NCI-H69 (cell line): ENCODE data around the gene FAM221A.
"Not testable (repeated sequence)": the region's sequence is repeated elsewhere in the genome, so short reads cannot be mapped to it uniquely, and the experiment has no call there.

ENCODE experiments used
- DNase-seq: peaks from one replicate; lab custom pipeline; 2025; lab: John Stamatoyannopoulos, UW

The FAM221A gene, protein sequence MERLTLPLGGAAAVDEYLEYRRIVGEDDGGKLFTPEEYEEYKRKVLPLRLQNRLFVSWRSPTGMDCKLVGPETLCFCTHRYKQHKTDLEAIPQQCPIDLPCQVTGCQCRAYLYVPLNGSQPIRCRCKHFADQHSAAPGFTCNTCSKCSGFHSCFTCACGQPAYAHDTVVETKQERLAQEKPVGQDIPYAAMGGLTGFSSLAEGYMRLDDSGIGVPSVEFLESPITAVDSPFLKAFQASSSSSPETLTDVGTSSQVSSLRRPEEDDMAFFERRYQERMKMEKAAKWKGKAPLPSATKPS

GRCh38 chr7:23679898-23680413 lies at the start of gene FAM221A:
TSS of gene FAM221A (plus strand) at chr7:23680199. CDS start at chr7:23680219, 20 bp downstream.
- DNase-seq: peak; percentile 95

GRCh38 chr7:23633417-23633816 lies 46.6 kb upstream of the FAM221A start:
- no peak for DNase-seq

DNA sequence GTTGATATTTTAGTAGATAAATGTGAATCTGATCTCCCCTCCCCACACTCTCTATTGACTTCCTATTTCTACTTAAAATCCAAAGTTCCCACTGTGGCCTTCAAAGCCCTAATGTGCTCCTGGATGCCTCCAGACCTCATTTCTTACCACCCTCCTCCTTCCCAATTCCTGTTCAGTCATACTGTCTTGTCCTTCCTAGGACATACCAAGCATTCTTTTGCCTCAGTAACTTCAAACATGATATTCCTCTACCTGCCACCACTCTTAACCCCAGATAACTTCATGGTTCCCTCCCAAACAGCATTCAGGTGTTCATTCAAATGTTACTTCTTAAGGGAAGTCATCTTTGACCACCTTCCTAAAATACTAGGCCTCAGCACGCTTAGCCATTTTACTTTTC lies 34.2 kb upstream of the FAM221A start:
- DNase-seq: no peak

DNA sequence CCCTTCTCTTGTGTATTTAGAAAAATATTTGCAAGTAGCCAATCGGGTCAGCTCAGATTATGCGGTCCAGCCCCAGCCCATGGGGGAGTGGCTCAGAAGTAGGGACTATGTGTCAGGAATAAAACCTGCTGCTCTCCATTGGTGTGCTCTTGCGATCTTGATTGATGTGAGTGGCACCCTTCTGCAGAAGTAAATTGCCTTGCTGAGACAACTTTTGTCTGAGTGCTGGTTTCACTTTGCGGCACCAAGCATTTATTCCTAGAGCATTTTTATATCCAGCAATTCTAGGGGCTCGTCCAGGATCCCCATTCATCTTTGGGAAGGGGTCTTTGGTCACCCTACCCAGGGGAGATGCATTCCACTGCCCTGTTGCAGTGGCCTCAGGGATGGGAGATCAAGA lies 26.1 kb upstream of the FAM221A start:
- DNase-seq: no peak

DNA sequence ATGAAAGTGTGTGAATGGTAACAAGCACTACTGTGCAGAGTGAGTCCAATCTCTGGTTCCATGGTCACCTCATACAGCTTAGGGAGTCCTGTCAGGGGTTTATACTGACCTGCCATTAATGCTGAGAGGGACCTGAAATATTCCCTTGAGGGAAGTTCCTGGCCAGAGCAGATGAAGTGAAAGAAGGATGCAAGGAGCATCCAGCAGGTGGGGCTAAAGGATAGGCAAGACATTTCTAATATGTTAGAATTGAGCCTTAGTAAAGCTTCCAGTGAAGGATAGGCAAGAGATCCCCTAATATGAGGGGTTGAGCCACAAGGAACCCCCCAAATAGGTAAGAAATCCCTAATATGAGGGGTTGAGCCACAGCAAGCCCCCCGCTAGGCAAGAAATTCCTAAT lies 25.5 kb upstream of the FAM221A start:
- DNase-seq: peak; percentile 67

- DNase-seq: no peak
These were observed 24.6 kb upstream of the FAM221A start for GRCh38 chr7:23655433-23655832.

- DNase-seq: no peak
These were observed 21.1 kb upstream of the FAM221A start for GRCh38 chr7:23658831-23659427.

GRCh38 chr7:23661385-23661784 lies 18.6 kb upstream of the FAM221A start:
- no peak for DNase-seq

- peak; percentile 22 for DNase-seq
These were observed 17.6 kb upstream of the FAM221A start for GRCh38 chr7:23662124-23662983.

DNA sequence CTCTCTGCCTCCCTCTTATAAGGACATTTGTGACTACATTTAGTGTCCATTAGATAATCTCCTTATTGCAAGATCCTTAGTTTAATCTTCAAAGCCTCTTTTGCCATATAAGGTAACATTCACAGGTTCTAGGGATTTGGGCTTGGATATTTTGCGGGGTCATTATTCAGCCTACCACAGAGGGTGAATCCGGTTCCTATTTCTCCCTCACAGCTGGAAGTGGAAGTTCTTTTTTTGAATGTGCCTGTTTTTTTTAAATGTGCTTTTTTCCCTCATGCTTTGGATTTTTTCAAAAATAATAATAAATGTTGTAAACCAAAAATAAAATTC lies 17.1 kb upstream of the FAM221A start:
- no peak for DNase-seq

DNA sequence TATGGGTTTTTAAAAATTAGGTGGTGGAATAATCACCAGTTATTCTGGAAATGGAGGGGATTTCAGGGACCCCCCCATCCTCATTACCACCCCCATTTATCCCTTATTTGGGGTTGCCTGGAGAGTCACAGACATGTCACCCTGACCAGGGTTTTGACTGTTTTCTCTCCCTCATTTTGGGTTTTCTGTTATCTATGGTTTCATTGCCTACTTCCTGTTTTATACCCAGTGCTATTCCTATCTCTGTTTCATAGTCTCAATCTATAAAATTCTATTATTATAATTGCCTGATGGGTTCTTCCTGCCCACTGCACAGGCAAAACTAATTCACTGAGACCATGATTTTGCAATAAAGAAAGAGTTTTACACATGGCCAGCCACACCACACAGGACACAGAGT lies 15.9 kb upstream of the FAM221A start:
- DNase-seq: no peak

- DNase-seq: no peak
These were observed 8.0 kb upstream of the FAM221A start for GRCh38 chr7:23672033-23672432.

GRCh38 chr7:23680414-23681405 lies 711 bp downstream of the FAM221A start:
- DNase-seq: peak; percentile 95

- DNase-seq: not testable (repeated sequence)
These were observed 4.0 kb downstream of the FAM221A start for GRCh38 chr7:23684041-23684440.

DNA sequence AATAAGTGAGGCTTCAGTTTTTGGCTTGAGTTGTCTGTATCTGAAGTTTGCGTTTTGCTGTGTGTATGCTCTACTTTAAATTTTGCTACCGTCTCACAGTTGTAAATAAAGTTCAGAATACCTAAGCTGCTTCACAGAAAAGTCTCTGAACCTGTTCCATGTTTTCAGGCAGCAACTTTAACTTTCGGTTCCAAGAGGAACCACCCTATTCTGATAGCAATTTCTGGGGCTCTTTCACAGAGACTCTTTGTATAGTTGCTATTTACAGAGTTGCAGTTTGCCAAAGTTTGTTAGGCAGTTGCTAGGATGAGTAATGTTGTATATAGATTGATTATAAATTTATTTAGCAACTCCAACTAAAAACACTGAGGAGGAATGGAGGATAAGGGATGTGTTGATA lies 5.7 kb downstream of the FAM221A start:
- no peak for DNase-seq

DNA sequence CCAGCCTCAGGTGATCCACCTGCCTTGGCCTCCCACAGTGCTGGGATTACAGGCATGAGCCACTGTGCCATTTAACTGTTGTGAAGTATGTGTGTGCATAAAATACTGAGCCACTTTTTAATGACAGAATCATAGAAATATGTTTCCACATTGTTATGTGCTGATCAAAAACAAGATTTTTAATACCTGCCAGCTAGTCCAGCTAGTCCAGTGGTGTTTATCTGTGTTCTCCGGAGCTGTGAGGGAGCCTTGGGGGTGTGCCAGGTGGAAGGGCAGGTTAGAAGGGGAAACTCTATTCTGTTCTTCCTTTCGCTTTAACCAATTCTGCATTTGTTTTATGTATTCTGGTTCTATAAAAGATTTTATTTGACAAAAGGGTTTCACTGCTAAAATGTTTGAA lies 7.0 kb downstream of the FAM221A start:
- DNase-seq: no peak

DNA sequence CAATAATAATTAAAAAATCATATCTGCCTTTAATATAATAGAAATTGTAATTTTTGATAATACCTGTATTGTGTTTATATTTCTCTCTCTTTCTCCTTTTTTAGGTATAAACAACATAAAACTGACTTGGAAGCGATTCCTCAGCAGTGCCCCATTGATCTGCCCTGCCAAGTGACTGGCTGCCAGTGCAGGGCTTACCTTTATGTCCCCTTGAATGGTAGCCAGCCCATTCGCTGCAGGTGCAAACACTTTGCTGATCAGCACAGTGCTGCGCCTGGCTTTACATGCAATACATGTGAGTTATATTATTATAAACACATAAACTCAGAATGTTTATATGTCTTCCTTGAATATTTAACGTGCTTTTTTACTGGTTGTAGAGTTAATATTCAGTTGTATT lies 9.2 kb downstream of the FAM221A start:
- no peak for DNase-seq

GRCh38 chr7:23691320-23691719 lies 11.3 kb downstream of the FAM221A start:
- DNase-seq: no peak

DNA sequence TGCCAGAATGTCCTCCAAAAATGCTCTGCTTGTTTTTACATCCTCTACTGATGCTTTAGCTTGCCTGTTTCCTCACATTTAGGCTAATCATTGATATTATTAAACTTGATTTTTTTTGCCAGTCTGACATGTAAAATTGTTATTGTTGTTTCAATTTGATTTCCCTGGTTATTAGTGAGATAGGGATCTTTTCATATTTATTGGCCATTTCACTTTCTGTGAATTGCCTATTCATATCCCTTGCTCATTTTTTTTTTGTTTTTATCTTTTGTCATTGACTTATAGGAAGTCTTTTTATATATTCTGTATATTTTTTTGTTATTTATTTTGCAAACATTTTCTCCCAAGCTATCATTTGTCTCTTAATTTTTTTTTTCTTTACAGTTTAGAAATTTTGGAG lies 13.2 kb downstream of the FAM221A start:
- no peak for DNase-seq

DNA sequence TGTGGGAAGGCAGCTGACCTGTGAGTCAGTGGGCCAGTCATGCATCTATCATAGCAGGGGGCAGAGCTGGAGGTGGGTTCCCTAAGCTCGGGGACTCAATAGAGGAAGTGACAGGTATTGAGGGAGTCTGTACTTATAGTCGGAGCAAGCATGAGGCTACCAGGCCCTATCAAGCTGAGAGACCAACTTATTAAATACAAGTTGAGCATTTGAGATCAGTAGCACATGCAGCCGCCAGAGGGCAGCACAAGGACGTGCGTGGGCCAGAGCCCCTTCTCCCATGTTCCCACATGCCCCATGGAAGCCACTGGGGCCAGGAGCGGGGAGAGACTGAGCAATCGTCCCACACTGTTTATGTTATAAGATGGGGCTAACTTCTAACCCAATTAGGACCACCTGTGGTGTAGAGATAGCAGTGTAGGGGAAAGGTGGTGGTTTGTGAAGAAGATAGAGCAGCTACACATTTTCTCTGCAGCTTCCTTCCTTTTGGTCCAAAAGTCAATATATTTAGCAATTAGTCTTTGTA lies 17.0 kb downstream of the FAM221A start:
- DNase-seq: peak; percentile 69

DNA sequence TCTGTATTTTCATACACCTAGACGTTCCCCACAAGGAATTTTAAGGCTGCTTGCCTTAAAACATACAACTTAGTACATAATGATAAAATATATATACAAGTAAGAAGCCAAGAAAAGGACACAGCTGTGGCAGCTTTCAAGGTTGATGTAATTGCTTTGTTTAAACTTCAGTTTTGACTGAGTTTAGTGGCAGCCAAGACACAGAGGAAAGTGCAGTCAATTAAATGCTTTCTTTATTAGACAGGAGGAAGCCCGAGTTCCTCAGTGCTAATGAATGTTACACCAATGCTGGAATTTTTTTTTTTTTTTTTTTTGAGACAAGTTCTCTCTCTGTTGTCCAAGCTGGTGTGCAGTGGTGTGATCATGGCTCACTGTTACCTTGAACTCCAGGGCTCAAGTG lies 18.8 kb downstream of the FAM221A start:
- no peak for DNase-seq
